GM19397 (cell line): Measurements from ENCODE around the gene CLBA1.

ENCODE experiments used
- ATAC-seq: cut with Tn5 transposase; IDR thresholded peaks from one replicate; pipeline ENCODE4 v1.9.1; 2021; ENCODE audit warnings: mild to moderate bottlenecking, moderate library complexity; ENCODE audit not compliant: unreplicated experiment

The CLBA1 gene

GRCh38 chr14:104968541-104969401 lies 16.8 kb upstream of the CLBA1 start:
- no peak for ATAC-seq

- no peak for ATAC-seq
These were observed 15.8 kb upstream of the CLBA1 start for GRCh38 chr14:104969741-104970230.

- no peak for ATAC-seq
These were observed 15.1 kb upstream of the CLBA1 start for GRCh38 chr14:104970231-104971068.

- no peak for ATAC-seq
These were observed 13.9 kb upstream of the CLBA1 start for GRCh38 chr14:104971447-104972240.

GRCh38 chr14:104972301-104973134 lies 13.1 kb upstream of the CLBA1 start:
- no peak for ATAC-seq

GRCh38 chr14:104973135-104973384 lies 12.5 kb upstream of the CLBA1 start:
- ATAC-seq, result no peak

- ATAC-seq, result no peak
These were observed 12.0 kb upstream of the CLBA1 start for GRCh38 chr14:104973385-104974145.

GRCh38 chr14:104974146-104974541 lies 11.4 kb upstream of the CLBA1 start:
- no peak for ATAC-seq

- ATAC-seq, result no peak
These were observed 10.8 kb upstream of the CLBA1 start for GRCh38 chr14:104974665-104975390.

- no peak for ATAC-seq
These were observed 9.9 kb upstream of the CLBA1 start for GRCh38 chr14:104975481-104976197.

GRCh38 chr14:104976198-104977007 lies 9.2 kb upstream of the CLBA1 start:
- ATAC-seq, result no peak

GRCh38 chr14:104977008-104977680 lies 8.4 kb upstream of the CLBA1 start:
- no peak for ATAC-seq

- no peak for ATAC-seq
These were observed 7.6 kb upstream of the CLBA1 start, which contains the start of gene AHNAK2 for GRCh38 chr14:104977681-104978653. AHNAK2 (minus strand) TSS chr14:104978374; CDS start chr14:104978237, 137 bp downstream.

- ATAC-seq, result no peak
These were observed 6.6 kb upstream of the CLBA1 start for GRCh38 chr14:104978746-104979691.
